KG1 (cell line): Measurements from ENCODE around the gene RIPPLY1.
"Not testable (repeated sequence)": the region's sequence is repeated elsewhere in the genome, so short reads cannot be mapped to it uniquely, and the experiment has no call there.

Source experiments
- DNase-seq: peaks from one replicate; lab custom pipeline; 2025; lab: John Stamatoyannopoulos, UW

The RIPPLY1 gene

DNA sequence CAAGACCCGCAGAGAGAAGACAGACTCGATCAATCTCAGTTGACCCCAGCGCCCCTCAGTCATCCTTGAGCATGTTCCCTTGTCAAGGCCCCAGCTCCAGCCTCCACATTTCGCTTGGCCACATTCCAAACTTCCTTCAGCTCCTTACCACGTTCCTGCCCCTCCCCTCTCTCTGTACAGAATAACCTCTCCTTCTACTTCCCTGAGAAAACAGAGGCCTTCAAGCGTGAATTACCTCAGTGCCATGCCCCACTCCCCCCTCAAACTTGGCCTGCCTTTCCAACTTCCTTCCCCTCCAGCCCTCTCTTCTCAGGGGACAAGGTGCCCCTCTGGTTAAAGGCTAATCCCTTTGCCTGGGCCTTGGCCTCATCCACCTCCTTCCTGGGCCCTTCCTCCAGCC lies 3.2 kb upstream of the RIPPLY1 start:
- no peak for DNase-seq

DNA sequence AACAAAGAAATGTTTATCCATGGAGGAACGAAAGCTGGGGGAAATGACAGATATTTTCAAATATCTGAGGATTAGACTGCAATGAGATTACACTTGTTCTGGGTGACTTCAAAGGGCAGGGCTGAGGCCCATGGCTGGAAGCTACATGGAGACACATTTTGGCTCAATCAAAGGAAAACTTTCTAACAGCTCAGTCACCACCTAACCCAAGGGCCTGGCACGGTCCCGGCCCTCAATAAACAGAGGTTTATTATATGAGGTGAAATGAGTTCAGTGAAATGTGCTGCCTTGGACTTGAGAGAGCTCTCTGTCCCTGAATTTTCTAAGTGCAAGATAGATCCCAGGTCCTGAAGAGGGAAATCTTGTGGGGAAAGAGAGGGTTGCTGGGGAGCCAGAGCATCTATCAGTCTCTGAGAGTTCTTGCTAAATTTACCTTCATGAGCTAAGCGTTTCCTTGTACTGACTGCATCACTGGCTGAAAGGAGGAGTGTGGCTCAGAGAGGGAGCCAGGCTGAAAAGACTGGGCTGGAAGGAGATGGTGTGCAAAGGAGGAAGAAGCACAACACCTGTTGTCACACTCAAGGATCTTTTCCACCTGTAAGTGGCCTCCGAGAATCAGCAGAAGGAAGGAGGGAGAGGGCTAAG lies 2.0 kb upstream of the RIPPLY1 start:
- no peak for DNase-seq

DNA sequence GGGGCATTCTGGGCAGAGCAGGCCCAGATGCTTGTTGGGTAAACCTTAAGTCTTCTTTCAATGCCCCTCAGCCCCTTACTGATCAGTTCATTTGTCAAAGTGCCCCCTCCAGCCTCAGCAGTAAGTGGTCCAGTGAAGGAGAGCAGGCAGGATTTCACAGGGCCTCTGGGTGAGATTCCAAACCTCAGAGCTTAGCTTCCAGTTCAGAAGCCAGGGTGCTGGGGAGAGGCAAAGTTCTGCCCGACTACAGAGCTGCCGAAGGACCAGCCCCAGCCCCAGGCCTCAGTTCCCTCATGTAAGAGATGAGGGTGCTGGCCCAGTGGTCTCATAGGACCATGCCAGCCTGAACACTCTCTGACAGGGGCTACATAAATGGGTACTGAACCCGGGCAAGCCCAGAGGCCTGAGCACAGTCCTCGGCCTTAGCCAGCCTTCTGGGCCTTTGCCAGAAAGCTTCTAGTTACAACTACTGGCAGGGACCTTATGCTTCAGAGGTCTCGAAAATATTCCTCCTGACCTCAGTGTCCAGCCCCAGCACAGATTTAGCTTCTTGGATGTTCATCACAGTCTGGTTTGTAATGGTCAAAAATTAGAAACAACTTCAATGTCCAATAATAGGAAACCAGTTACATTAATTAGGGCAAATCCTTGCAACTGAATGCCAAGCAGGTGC lies 851 bp upstream of the RIPPLY1 start:
- DNase-seq, result no peak

DNA sequence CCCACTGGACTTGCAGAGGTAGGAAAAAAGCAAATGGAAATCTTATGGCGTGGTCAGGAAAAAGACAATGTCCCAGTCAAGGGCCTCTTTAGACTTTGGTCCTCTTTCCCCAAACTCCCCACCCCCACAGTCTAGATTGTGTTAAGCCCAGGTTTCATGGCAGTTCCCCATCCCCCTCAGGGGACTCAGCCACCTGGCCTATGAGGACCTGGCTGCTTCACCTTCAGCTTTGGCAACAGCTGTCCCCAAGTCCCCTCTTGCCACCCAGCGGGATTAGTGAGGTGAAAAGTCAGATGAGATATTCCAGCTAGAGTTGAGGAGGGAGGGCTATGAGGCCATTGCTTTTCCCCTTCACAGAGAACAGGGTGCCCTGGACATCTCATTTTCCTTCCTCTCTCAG lies 457 bp downstream of the RIPPLY1 start:
- DNase-seq, result no peak

DNA sequence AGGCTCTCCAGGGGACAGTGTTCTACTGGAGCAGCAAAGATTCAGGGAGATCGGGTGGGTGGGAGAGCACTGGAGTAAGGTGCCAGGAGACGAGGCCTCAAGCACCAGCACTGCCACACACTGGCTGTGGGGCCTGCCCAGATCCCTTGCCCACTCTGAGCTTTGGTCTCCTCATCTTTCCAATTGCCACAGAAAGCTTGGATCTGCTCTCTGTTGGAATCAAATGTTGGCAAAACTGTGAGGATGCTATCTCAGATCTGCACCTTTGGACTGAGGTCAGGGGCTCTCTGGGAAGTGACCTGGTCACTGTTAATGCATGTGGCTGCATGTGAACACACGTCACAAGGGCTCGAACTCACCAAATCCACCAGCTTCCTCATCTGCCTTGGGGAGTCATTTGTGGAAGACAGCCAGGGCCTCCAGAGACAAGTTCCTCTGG lies 1.3 kb downstream of the RIPPLY1 start:
- DNase-seq, result no peak

DNA sequence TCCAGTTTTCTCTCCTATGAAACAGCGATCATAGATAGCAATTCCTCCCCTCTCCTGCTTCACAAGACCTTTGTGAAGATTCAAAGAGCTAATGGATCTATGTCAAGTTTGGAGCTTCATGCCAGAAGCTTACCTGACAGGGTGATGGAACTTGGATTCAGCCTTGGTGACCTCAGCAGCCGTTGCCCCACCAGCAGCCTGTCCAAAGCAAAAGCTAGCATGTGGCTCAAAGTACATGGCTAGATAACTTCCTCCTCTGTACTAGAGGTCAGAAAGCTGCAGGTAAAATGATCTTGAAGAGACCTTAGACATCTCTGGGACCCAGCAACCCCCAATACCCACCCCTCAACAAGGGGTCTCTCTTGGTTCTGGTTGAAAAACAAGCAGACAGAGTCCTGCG lies 1.8 kb downstream of the RIPPLY1 start:
- DNase-seq, result no peak

DNA sequence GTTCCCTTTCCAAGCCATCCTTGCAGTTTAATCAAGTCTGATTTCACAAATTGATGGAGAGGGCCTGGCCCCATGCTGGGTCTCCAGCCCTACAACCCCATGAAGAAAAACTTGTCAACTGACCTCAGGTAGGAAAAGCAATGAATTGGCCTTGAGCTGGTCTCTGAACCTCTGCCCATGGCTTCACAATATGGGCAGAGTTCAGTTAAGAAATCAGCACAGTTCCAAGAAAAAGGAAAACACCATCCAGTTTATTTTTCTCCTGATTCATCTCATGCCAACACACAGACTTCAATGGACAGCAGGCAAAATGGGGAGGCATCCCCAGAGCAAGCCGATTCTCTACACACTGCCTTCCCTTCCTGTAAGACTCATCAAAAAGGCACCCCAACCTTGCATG lies 3.3 kb downstream of the RIPPLY1 start:
- DNase-seq, result no peak

DNA sequence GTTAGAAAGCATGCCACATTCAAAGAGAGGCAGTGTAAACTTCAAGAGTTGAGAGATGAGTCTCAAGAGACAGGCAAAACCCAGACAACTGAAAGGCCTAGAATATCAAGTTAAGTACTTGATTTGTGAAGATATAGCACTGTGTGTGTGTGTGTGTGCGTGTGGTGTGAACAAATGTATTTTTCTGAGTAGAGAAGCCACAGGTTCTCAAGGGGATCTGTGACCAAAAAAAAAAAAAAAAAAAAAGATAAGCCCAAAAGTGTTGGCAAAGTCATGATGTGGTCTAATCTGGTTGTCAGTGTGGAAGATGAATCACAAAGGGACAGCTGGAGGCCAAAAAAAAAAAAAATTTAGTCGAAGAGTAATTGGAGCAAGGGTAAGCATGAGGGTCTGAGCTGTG lies 3.9 kb downstream of the RIPPLY1 start:
- no peak for DNase-seq

DNA sequence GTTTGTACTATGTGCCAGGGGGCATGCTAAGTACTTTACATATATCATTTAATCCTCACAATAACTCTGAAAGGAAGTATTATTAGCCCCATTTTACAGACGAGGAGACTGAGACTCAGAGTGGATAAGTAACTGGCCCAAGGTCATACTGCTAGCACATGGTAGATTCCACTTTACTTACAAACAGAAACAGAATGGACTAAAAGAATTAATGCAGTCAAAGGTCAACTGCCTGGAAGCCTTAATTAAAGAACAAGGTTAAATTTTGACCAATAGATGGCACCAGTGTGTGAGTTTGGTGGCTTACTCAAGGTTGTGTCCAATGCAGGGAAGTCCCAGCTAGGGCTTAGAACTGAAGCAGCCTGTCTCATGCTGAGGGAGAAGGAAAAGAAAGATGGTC lies 4.7 kb downstream of the RIPPLY1 start:
- DNase-seq, result no peak

DNA sequence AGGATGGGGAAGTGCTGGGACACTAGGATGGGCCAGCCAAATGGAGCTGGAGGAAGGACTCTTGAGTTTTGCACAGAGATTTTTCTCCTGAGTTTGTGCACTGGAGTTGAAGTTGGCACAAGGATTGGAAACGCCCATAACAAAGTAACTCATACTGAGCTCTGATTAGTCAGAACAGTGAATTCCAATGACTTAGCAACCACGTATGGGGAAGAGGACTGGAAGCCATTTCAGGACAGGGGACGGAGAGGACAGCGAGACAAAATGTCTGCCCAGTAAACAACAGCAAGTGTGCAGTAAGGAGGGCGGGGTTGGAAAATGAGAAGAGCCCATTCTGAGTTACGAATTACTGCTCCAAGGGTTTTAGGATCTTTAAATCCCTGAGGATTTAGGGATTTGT lies 5.9 kb downstream of the RIPPLY1 start:
- DNase-seq, result no peak

DNA sequence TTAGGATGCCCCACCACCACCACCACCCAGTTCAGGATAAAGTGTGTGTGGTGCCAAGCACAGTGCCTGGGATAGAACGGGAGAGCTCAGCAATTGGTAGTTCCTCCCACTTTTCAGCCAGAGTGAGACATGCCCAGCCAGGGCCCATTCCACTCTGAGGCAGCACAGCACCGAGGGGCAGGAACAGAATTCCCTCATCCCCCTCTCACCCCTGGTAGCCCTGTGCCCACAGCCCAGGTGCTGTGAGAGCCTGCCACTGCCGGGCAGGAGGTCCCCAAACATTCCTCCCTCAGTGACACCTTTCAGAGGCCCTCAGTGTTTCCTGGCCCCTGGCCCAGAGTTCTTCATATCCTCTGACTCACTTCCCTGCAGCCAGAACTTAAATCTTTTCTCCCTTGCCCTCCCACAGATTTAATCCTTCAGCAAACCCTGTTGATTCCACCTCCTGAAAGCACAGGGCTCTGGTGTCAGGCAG lies 8.1 kb downstream of the RIPPLY1 start:
- DNase-seq, result no peak

DNA sequence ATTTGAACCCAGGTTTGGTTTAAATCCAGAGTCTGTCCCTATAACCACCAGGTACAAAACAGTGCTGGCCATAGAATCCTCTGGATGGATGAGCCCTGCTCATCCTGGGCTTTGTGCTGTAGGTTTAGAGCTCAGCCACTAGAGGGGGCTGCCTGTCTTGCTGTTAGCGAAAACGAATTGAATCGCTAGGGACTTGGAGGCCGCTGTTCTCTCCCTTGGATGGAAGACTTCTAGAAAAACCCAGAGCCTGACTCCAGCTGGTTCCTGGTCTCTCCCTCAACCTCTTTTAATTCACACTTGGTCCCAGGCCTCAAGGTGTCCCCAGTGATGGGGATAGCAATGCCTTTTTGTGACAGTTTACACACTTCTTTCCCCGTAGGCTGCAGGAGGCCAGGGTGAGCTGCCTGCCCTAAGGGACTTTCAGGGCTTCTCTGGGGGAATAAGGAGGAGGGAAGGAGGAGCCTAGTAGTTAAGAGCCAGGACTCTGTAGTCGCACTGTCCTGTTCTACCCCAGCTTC lies 8.7 kb downstream of the RIPPLY1 start:
- DNase-seq, result no peak

DNA sequence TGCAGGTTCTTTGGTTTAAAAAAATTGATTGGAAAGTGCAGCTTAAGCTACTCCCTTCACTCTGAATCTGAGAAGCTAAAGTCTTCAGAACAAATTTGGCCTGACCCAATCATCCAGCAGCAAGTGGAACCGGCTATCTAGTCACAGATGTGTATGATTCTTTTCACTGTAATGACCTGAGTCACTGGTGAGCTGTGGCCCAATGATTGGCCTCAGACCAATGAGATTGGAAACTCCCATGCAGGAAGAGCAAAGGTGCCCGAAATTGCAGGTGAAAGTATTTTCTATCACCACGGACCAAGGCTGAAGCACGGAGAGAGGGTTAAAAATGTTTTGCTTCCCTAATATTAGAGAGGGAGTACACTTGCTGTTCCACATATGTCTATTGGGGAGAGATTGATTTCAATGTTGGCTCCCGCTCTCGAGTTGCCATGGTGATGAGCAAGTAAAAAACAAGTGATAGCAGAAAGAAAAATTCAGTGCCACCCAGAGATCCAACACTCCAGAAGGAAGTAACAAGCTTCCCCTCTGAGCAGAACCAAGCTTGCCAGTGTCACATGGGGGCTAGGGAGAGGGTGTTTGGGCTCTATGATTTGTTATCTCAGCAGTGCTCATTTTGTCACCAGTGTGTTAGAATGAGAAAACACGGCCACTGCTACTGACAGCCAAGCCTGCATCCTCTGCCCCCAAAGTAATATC lies 11.2 kb downstream of the RIPPLY1 start:
- DNase-seq, result no peak

DNA sequence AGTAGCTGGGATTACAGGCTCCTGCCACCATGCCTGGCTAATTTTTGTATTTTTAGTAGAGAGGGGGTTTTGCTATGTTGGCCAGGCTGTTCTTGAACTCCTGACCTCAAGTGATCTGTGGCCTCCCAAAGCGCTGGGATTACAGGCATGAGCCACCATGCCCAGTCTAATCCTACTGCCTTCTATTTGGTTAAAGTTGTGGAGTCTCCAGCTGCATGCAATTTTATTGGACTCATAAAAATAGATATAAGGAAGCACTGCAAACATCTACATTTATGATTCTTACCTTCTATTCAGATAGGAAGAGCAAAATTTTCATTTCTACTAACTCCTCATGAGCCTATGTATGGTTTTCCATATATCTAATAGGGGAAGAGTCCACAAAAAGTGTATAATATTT lies 13.7 kb downstream of the RIPPLY1 start:
- no peak for DNase-seq

DNA sequence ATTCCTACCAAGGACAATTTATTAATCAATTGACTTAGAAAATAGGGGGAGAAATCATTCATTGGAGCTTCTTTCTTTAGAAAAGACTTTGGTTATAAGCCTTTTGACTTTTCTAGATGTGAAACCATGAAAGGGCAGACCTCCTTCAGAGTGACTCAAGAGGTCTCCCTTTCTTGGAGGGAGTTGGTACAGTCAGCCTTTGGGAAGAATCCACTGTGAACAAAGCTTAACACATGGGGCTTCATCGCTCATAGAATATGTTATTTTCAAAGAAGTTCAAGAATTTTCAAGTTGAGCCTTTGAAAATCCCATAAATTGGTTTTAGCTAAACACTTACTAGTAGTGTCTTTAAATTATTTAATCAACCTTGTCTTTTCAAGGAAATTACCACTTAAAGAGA lies 28.0 kb downstream of the RIPPLY1 start:
- DNase-seq, result no peak

DNA sequence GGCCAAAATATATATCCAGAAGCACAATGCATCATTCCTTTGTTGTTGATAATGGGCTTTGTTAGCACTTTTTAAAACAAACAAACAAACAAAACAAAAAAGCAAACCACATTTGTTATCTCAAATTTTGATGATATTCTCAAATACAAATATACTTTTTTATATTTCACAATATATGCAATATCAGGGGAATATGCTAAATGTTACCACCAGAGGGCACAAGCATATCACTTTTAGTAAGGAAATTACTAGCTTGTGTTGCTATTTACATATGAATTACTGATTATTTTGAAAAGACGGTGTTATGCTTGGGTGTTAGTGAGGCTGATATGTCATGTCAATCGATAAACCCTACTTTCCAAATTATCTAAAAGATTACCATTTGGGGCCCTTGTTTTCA lies 29.1 kb downstream of the RIPPLY1 start:
- DNase-seq, result no peak

DNA sequence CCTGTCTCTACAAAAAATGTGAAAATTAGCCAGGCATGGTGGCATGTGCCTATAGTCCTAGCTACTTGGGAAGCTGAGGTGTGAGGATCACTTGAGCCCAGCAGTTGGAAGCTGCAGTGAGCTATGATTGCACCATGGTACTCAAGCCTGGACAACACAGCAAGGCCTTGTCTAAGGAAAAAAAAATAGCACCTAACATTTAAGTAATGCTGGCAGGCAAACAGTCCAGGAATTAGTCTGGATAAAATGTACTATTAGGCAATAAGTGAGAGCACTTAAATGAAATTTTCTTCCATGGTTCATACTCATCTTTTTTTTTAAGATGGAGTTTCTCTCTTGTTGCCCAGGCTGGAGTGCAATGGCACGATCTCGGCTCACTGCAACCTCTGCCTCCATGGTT lies 30.3 kb downstream of the RIPPLY1 start:
- not testable (repeated sequence) for DNase-seq

DNA sequence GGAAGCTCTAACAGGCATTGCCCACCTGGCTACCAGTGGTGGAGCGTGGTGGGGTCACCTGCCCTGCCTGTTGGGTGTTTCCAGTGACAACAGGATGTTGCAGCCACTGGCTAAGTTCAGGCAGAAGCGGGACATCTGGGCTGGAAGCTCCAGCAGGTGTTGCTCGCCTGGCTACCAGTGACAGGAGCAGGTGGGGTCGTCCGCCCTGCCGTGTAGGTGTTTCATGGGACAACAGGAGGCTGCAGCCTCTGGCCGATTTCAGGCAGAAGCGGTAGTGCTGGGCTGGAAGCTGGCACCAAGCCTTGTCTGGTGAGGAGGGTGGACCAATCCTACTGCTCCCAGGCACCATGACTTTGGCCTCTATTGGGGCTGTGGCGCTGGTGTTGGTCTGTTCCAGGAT lies 39.4 kb downstream of the RIPPLY1 start:
- DNase-seq, result no peak

DNA sequence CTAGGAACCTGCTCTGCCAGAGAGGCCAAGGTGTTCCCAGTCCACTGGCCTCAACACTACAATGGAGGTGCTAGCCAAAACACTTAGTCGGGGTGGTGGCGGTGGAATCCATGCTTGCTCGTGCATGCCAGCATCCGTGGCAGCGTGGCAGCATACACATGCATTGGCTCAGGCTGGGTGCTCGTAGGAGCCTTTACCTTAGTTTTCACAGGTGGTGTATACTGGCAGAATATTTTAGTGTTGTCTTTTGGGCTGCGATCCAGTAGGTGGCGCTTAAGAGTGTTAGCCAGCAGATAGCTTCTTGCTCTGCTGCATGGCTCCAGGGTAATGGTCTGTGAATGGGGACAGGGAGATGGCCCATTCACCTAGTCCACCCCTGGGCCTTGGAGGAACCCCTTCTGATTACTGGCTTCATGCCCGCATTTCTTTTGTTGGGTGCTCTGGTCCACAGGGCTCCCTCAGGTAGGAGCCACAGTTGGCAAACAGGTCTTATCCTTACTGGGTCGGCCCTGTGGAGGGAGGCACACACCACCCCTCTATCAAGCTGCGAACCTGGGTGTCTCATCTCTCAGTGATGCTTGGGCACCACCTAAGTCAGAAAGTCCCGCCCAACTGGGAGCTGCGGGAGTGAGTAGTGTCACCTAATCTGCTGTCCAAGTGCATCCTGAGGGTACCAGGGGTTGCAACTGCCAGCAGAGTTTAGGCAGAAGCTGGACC lies 40.0 kb downstream of the RIPPLY1 start:
- DNase-seq, result no peak
